SK-N-MC (cell line): ENCODE measurements around the gene ZMIZ2.

Experiments
- DNase-seq: peaks from one replicate; pipeline ENCODE4 v3.0.0-alpha.2; 2011; ENCODE audit warnings: low read depth, low spot score
- H3K27ac ChIP-seq: fragments of 200-600 bp; sonication (generic); 2 replicates; pipeline ENCODE4 v1.5.1; 2016; ENCODE audit warnings: mixed run types
- H3K36me3 ChIP-seq: fragments of 200-600 bp; sonication (generic); 2 replicates; pipeline ENCODE4 v1.6.1; 2017; ENCODE audit warnings: antibody characterized with exemption, low read length, mixed read lengths; ENCODE audit not compliant: insufficient read depth
- H3K4me3 ChIP-seq: fragments of 200-600 bp; sonication (generic); 2 replicates; pipeline ENCODE4 v1.5.1; 2016
- H3K9ac ChIP-seq: fragments of 200-600 bp; sonication (generic); 2 replicates; pipeline ENCODE4 v1.8.0; 2017; ENCODE audit warnings: mixed run types, mixed read lengths; ENCODE audit not compliant: insufficient read length
- H3K9me3 ChIP-seq: fragments of 200-600 bp; sonication (generic); 2 replicates; pipeline ENCODE4 v1.6.1; 2017; ENCODE audit warnings: low read depth, mild to moderate bottlenecking, antibody characterized with exemption, low read length, moderate library complexity, mixed read lengths
- EZH2 ChIP-seq: fragments of 200-600 bp; sonication (generic); IDR thresholded peaks from one replicate; pipeline ENCODE4 v1.6.1; 2017; ENCODE audit warnings: antibody characterized with exemption
- FOXP2 ChIP-seq: optimal IDR thresholded peaks from 2 replicates; pipeline ENCODE3; 2011; ENCODE audit warnings: mild to moderate bottlenecking, moderate library complexity; ENCODE audit not compliant: insufficient read depth; ENCODE audit errors: extremely low read length, control extremely low read depth
- POLR2AphosphoS5 ChIP-seq: IDR thresholded peaks from 2 replicates; pipeline ENCODE4 v1.6.1; 2012; ENCODE audit warnings: mild to moderate bottlenecking, low read depth, low read length, borderline replicate concordance

ZMIZ2 gene

GRCh38 chr7:44808914-44809393 is 60.3 kb downstream of the ZMIZ2 start:
- H3K4me3 ChIP-seq = no peak overlapping the region
- DNase-seq = no peak
- TF ChIP-seq EZH2 (no peak), FOXP2 (no peak), POLR2AphosphoS5 (no peak)
- no peaks in the 10 kb centered on the region for H3K9me3 ChIP-seq
- no peaks in the 10 kb centered on the region; the same call in 1 of the 2 replicates for H3K36me3 ChIP-seq
- H3K27ac ChIP-seq = no peak overlapping the region
- H3K9ac ChIP-seq = no peak overlapping the region

GRCh38 chr7:44811093-44811492 is 62.4 kb downstream of the ZMIZ2 start:
- H3K9ac ChIP-seq = no peak overlapping the region
- H3K27ac ChIP-seq = no peak overlapping the region
- TF ChIP-seq POLR2AphosphoS5 = no peak
- no peak for TF ChIP-seq EZH2
- TF ChIP-seq FOXP2 = no peak
- no peak for DNase-seq
- H3K36me3 ChIP-seq = no peaks in the 10 kb centered on the region
- no peaks in the 10 kb centered on the region for H3K9me3 ChIP-seq
- no peak overlapping the region for H3K4me3 ChIP-seq

- Histone ChIP-seq H3K27ac (no peak overlapping the region), H3K4me3 (no peak overlapping the region), H3K36me3 (no peaks in the 10 kb centered on the region), H3K9me3 (no peaks in the 10 kb centered on the region), H3K9ac (no peak overlapping the region)
- no peak for DNase-seq
- TF ChIP-seq EZH2 (no peak), FOXP2 (no peak), POLR2AphosphoS5 (no peak)
Observed at GRCh38 chr7:44811571-44811970, 62.9 kb downstream of the ZMIZ2 start.

- Histone ChIP-seq H3K9me3 (no peaks in the 10 kb centered on the region), H3K27ac (no peak overlapping the region), H3K9ac (no peak overlapping the region), H3K36me3 (no peaks in the 10 kb centered on the region), H3K4me3 (no peak overlapping the region)
- TF ChIP-seq EZH2 (no peak), POLR2AphosphoS5 (no peak), FOXP2 (no peak)
- no peak for DNase-seq
Observed at GRCh38 chr7:44814919-44815318, 66.3 kb downstream of the ZMIZ2 start.

- H3K27ac ChIP-seq = no peak overlapping the region
- H3K36me3 ChIP-seq = peaks cover 2% of the 10 kb centered on the region; the same call in 1 of the 2 replicates
- DNase-seq = no peak
- no peak overlapping the region for H3K9ac ChIP-seq
- no peak overlapping the region for H3K4me3 ChIP-seq
- H3K9me3 ChIP-seq = no peaks in the 10 kb centered on the region
- TF ChIP-seq FOXP2 (no peak), EZH2 (no peak), POLR2AphosphoS5 (no peak)
Observed at GRCh38 chr7:44819292-44819691, 70.6 kb downstream of the ZMIZ2 start.
